ENCODE measurements around the gene GLRA1.
A peak's percentile ranks its signal among the peaks of the same experiment; 100 is the strongest.

The GLRA1 gene

GRCh38 chr5:151779531-151780125, 145.0 kb downstream of the GLRA1 start:
- TF ChIP-seq CTCF (IDR thresholded peaks at IDR 0.05; ENCODE audit: low read depth, low read length, missing control alignments): no peak
- H3K4me3 ChIP-seq (replicated peaks; ENCODE audit: low read depth, low read length): no peak overlapping the region
- DNase-seq (ENCODE audit: extremely low read depth, low read depth): no peak

GRCh38 chr5:151775025-151775606, 149.5 kb downstream of the GLRA1 start:
- no peak for TF ChIP-seq CTCF (IDR thresholded peaks at IDR 0.05; ENCODE audit: low read depth, low read length, missing control alignments)
- H3K4me3 ChIP-seq (replicated peaks; ENCODE audit: low read depth, low read length): peak overlapping the region; percentile 85
- no peak for DNase-seq (ENCODE audit: extremely low read depth, low read depth)

- H3K4me3 ChIP-seq (replicated peaks; ENCODE audit: low read depth, low read length): peak overlapping the region; percentile 85
- no peak for TF ChIP-seq CTCF (IDR thresholded peaks at IDR 0.05; ENCODE audit: low read depth, low read length, missing control alignments)
- no peak for DNase-seq (ENCODE audit: extremely low read depth, low read depth)
These were observed 150.7 kb downstream of the GLRA1 start for GRCh38 chr5:151773951-151774350.

GRCh38 chr5:151772846-151773561, 151.6 kb downstream of the GLRA1 start:
- H3K4me3 ChIP-seq (replicated peaks; ENCODE audit: low read depth, low read length): peak overlapping the region; percentile 85
- DNase-seq (ENCODE audit: extremely low read depth, low read depth): no peak
- no peak for TF ChIP-seq CTCF (IDR thresholded peaks at IDR 0.05; ENCODE audit: low read depth, low read length, missing control alignments)

Measured in HFF-Myc (cell line).